ENCODE data around the gene CHD2. TPM values are rescaled to one million over a fixed set of nuclear protein-coding genes. Genes with fewer than 3 reads are reported as not detected.
A peak's percentile ranks its signal among the peaks of the same experiment; 100 is the strongest.

CHD2 gene
- total and polyA plus RNA-seq, 2 donors (not counting 3 experiments of a cell fraction or from before 2014, with no cell fraction given) = 53.8 to 97.9 TPM

DNA sequence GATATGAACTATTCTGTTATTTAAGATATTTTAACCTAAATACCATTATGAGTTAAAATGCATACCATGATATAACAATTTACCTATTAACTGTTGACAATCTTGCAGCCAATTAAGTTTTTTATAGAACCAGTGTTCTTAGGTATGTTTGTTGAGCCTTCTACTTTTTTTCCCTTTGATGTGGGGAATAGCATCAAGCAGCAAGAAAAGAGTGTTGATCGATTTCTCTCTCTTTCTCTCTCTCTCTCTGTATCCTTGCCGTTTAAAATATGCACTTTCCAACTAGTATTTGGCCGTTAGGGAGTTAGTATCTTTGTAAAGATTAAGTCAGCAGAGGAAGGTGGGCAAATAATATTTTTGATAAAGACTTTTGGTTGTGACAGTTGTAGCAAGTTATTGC lies 5.9 kb downstream of the CHD2 start:
- Histone ChIP-seq H4K20me1 (replicated peaks; ENCODE audit: control insufficient read depth, extremely low read depth, insufficient read depth, low read length) (no peaks in the 10 kb centered on the region), H3K79me2 (ENCODE audit: control insufficient read depth, insufficient read depth, low read length) (peaks cover 95% of the 10 kb centered on the region), H2AFZ (ENCODE audit: low read depth, low read length) (no peak overlapping the region), H3K4me2 (ENCODE audit: insufficient read depth, low read length) (peak overlapping the region; percentile 86), H3K27me3 (ENCODE audit: control insufficient read depth in 2 of 2, insufficient read depth in 2 of 2, low read length in 2 of 2) (no peaks in the 10 kb centered on the region), H3K9me1 (replicated peaks; ENCODE audit: control insufficient read depth, extremely low read depth, insufficient read depth, low read length) (no peaks in the 10 kb centered on the region), H3K9me3 (replicated peaks; ENCODE audit: control insufficient read depth, insufficient read depth, low read length) (no peaks in the 10 kb centered on the region), H3K4me3 (replicated peaks in 1 of 3; ENCODE audit: insufficient read depth in 1 of 3, low read depth in 1 of 3, low read length in 3 of 3) (peak overlapping the region in 1 of 3 experiments; percentile 77), H3K36me3 (ENCODE audit: control insufficient read depth in 2 of 2, extremely low read depth in 1 of 2, insufficient read depth in 2 of 2, low read length in 2 of 2) (peaks cover 0 to 3% of the 10 kb centered on the region in 2 experiments), H3K27ac (ENCODE audit: insufficient read depth, low read depth, low read length) (peak overlapping the region; percentile 90), H3K9ac (replicated peaks; ENCODE audit: extremely low read depth, insufficient read depth, low read length) (peak overlapping the region; percentile 87), H3K4me1 (ENCODE audit: control insufficient read depth, extremely low read depth, insufficient read depth, low read length) (peaks cover 66% of the 10 kb centered on the region)
- no peak for TF ChIP-seq EZH2 (IDR thresholded peaks at IDR 0.05; ENCODE audit: borderline replicate concordance, low read depth, low read length, severe bottlenecking)
- TF ChIP-seq JUN (IDR thresholded peaks at IDR 0.05; ENCODE audit: borderline replicate concordance, insufficient read depth, insufficient read length, low read depth) = no peak
- TF ChIP-seq, protein P1, sequence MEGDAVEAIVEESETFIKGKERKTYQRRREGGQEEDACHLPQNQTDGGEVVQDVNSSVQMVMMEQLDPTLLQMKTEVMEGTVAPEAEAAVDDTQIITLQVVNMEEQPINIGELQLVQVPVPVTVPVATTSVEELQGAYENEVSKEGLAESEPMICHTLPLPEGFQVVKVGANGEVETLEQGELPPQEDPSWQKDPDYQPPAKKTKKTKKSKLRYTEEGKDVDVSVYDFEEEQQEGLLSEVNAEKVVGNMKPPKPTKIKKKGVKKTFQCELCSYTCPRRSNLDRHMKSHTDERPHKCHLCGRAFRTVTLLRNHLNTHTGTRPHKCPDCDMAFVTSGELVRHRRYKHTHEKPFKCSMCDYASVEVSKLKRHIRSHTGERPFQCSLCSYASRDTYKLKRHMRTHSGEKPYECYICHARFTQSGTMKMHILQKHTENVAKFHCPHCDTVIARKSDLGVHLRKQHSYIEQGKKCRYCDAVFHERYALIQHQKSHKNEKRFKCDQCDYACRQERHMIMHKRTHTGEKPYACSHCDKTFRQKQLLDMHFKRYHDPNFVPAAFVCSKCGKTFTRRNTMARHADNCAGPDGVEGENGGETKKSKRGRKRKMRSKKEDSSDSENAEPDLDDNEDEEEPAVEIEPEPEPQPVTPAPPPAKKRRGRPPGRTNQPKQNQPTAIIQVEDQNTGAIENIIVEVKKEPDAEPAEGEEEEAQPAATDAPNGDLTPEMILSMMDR (IDR thresholded peaks at IDR 0.05; ENCODE audit: extremely low read depth in 1 of 2, insufficient read depth in 1 of 2, low read depth in 1 of 2, low read length in 2 of 2) = no peak
- no peak for TF ChIP-seq FOS (IDR thresholded peaks at IDR 0.05; ENCODE audit: borderline replicate concordance, insufficient read depth, low read length)
- TF ChIP-seq POLR2A (IDR thresholded peaks at IDR 0.05; ENCODE audit: low read depth, low read length) = no peak
- CTCF ChIA-PET = interaction anchor here (4.2 to 6.8 kb wide), 2 partner anchors 11 to 97 kb away, joined by 34 to 67 read pairs; no protein-coding TSS in a partner anchor
- FAIRE-seq (no peak), DNase-seq (ENCODE audit: low read depth, low spot score) (no peak)
- intact Hi-C loops (cut with micrococcal nuclease) = loop anchor here (10.0 kb wide), 1 partner anchor 371 kb away; no protein-coding TSS in a partner anchor
- no TSS peak for BruUV-seq (replicated peaks)
- dilution Hi-C loops (cut with MboI; ENCODE audit: extremely low pct_ligation_motif_present, low sequenced_read_pairs) = loop anchor here (25.0 kb wide), 1 partner anchor 94 kb away; no protein-coding TSS in a partner anchor
- POLR2A ChIA-PET = interaction anchor here (3.2 kb wide), 1 partner anchor 12 kb away, joined by 18 read pairs; no protein-coding TSS in a partner anchor
